Measurements from ENCODE around the gene RAB44. TPM values are rescaled to one million over a fixed set of nuclear protein-coding genes. Genes with fewer than 3 reads are reported as not detected.

RAB44 gene
- total and polyA plus RNA-seq, 2 donors (not counting 1 experiment from before 2014, with no cell fraction given), result 0.15 to 0.16 TPM

DNA sequence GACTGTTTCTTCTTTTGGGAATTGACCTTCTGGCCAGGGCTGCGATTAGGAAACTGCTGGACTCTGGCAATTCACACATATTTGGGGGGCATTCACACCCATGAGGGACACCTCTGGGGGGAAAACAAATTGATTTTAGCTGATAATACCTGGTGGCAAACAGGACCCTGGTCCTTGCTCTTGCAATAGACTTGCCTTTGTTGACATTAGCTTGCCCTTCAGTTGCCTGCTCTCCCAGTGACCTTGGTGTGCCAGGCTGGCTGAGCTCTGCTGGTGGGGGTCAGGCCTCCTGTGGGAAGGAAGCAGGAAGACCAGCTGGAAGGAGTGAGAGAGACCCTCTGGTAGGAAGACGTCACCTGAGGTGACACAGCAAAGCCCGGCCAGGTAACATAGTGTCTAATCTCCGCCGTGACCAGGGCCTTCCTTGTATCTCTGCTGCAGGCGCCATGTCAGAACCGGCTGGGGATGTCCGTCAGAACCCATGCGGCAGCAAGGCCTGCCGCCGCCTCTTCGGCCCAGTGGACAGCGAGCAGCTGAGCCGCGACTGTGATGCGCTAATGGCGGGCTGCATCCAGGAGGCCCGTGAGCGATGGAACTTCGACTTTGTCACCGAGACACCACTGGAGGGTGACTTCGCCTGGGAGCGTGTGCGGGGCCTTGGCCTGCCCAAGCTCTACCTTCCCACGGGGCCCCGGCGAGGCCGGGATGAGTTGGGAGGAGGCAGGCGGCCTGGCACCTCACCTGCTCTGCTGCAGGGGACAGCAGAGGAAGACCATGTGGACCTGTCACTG is 13.8 kb upstream of the RAB44 start:
- ChIA-PET POLR2A (interaction anchor here (0.5 to 2.4 kb wide), 4 partner anchors 8 to 87 kb away, joined by 3 to 12 read pairs (median 7); no protein-coding TSS in a partner anchor), CTCF (interaction anchor here (0.7 to 9.9 kb wide), 10 partner anchors 8 to 334 kb away, joined by 3 to 107 read pairs (median 15); partner anchors contain the start of gene RAB44)
- Histone ChIP-seq H3K4me2 (replicated peaks; ENCODE audit: low read depth, low read length, poor library complexity, severe bottlenecking) (peak overlapping the region; percentile 93), H3K4me3 (ENCODE audit: control extremely low read depth in 1 of 5, extremely low read depth in 1 of 5, insufficient read depth in 1 of 5, low read depth in 2 of 5, low read length in 4 of 5) (peak overlapping the region in 1 of 5 experiments; percentile 47), H2AFZ (ENCODE audit: insufficient read depth, low read depth, low read length, poor library complexity, severe bottlenecking) (no peak overlapping the region), H3K27ac (ENCODE audit: low read length in 2 of 2) (peak overlapping the region; percentile 97 to 100), H3K9ac (ENCODE audit: low read length) (peak overlapping the region; percentile 56), H4K20me1 (ENCODE audit: control insufficient read depth, insufficient read depth, low read length, poor library complexity, severe bottlenecking) (peaks cover 18% of the 10 kb centered on the region), H3K27me3 (replicated peaks in 1 of 4; ENCODE audit: control extremely low read depth in 1 of 4, control insufficient read depth in 3 of 4, insufficient read depth in 4 of 4, low read length in 3 of 4) (no peaks in the 10 kb centered on the region), H3K79me2 (ENCODE audit: control insufficient read depth, insufficient read depth, low read length) (peaks cover 54% of the 10 kb centered on the region), H3K36me3 (replicated peaks in 1 of 2; ENCODE audit: control extremely low read depth in 1 of 2, control insufficient read depth in 1 of 2, extremely low read depth in 1 of 2, insufficient read depth in 2 of 2, low read length in 1 of 2) (peaks cover 2 to 40% of the 10 kb centered on the region in 2 experiments), H3K4me1 (ENCODE audit: control insufficient read depth in 2 of 2, insufficient read depth in 2 of 2, low read length in 2 of 2) (peaks cover 77 to 84% of the 10 kb centered on the region in 2 donors), H3K9me3 (ENCODE audit: control extremely low read depth in 1 of 3, control insufficient read depth in 2 of 3, insufficient read depth in 1 of 3, low read length in 2 of 3) (no peaks in the 10 kb centered on the region)
- ATAC-seq (ENCODE audit: low read depth), result no peak
- DNase-seq, result peak; percentile 38
- Mint-ChIP-seq H3K27ac (peak overlapping the region; percentile 93), H3K9me3 (ENCODE audit: insufficient read depth) (no peaks in the 10 kb centered on the region), H3K4me3 (peak overlapping the region; percentile 84), H3K4me1 (peaks cover 75% of the 10 kb centered on the region), H3K27me3 (no peaks in the 10 kb centered on the region)
- TF ChIP-seq, protein P1, sequence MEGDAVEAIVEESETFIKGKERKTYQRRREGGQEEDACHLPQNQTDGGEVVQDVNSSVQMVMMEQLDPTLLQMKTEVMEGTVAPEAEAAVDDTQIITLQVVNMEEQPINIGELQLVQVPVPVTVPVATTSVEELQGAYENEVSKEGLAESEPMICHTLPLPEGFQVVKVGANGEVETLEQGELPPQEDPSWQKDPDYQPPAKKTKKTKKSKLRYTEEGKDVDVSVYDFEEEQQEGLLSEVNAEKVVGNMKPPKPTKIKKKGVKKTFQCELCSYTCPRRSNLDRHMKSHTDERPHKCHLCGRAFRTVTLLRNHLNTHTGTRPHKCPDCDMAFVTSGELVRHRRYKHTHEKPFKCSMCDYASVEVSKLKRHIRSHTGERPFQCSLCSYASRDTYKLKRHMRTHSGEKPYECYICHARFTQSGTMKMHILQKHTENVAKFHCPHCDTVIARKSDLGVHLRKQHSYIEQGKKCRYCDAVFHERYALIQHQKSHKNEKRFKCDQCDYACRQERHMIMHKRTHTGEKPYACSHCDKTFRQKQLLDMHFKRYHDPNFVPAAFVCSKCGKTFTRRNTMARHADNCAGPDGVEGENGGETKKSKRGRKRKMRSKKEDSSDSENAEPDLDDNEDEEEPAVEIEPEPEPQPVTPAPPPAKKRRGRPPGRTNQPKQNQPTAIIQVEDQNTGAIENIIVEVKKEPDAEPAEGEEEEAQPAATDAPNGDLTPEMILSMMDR (IDR thresholded peaks at IDR 0.05), result no peak
- no peak for TF ChIP-seq EZH2 (IDR thresholded peaks at IDR 0.05; ENCODE audit: borderline replicate concordance, insufficient read depth, low read depth, low read length, poor library complexity, severe bottlenecking)
- WGBS (ENCODE audit: insufficient coverage), result 97% methylated on average over 29 of the region's 29 CpGs
- intact Hi-C loops (cut with micrococcal nuclease), result loop anchor here (1.0 to 10.0 kb wide), 6 partner anchors 8 to 491 kb away; partner anchors contain the start of genes BRPF3, C6orf89 and PIM1

DNA sequence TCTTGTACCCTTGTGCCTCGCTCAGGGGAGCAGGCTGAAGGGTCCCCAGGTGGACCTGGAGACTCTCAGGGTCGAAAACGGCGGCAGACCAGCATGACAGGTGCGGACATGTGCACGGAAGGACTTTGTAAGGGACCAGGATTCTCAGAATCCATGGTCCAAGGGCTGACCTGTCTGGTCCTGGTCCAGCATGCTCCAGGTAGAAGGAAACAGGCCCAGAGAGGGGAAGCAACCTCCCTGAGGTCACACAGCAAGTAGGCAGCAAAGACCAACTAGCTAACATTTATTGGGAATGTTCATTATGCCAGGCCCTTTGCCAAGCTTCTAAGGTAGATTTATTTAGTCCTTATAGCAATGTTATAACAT is 13.2 kb upstream of the RAB44 start:
- Histone ChIP-seq H3K9me3 (ENCODE audit: control extremely low read depth in 1 of 3, control insufficient read depth in 2 of 3, insufficient read depth in 1 of 3, low read length in 2 of 3) (no peaks in the 10 kb centered on the region), H3K4me3 (ENCODE audit: control extremely low read depth in 1 of 5, extremely low read depth in 1 of 5, insufficient read depth in 1 of 5, low read depth in 2 of 5, low read length in 4 of 5) (no peak overlapping the region), H3K27me3 (replicated peaks in 1 of 4; ENCODE audit: control extremely low read depth in 1 of 4, control insufficient read depth in 3 of 4, insufficient read depth in 4 of 4, low read length in 3 of 4) (no peaks in the 10 kb centered on the region), H3K79me2 (ENCODE audit: control insufficient read depth, insufficient read depth, low read length) (peaks cover 54% of the 10 kb centered on the region), H3K9ac (ENCODE audit: low read length) (no peak overlapping the region), H4K20me1 (ENCODE audit: control insufficient read depth, insufficient read depth, low read length, poor library complexity, severe bottlenecking) (peaks cover 12% of the 10 kb centered on the region), H3K27ac (ENCODE audit: low read length in 2 of 2) (peak overlapping the region; percentile 97 to 100), H2AFZ (ENCODE audit: insufficient read depth, low read depth, low read length, poor library complexity, severe bottlenecking) (no peak overlapping the region), H3K4me1 (ENCODE audit: control insufficient read depth in 2 of 2, insufficient read depth in 2 of 2, low read length in 2 of 2) (peaks cover 80 to 81% of the 10 kb centered on the region in 2 donors), H3K4me2 (replicated peaks; ENCODE audit: low read depth, low read length, poor library complexity, severe bottlenecking) (peak overlapping the region; percentile 93), H3K36me3 (replicated peaks in 1 of 2; ENCODE audit: control extremely low read depth in 1 of 2, control insufficient read depth in 1 of 2, extremely low read depth in 1 of 2, insufficient read depth in 2 of 2, low read length in 1 of 2) (peaks cover 2 to 40% of the 10 kb centered on the region in 2 experiments)
- DNase-seq, result no peak
- H3K9me3 Mint-ChIP-seq (ENCODE audit: insufficient read depth), result no peaks in the 10 kb centered on the region
- TF ChIP-seq EZH2 (IDR thresholded peaks at IDR 0.05; ENCODE audit: borderline replicate concordance, insufficient read depth, low read depth, low read length, poor library complexity, severe bottlenecking), result no peak
- TF ChIP-seq, protein P1 (IDR thresholded peaks at IDR 0.05), result no peak
- H3K27me3 Mint-ChIP-seq, result no peaks in the 10 kb centered on the region
- peak overlapping the region; percentile 93 for H3K27ac Mint-ChIP-seq
- ChIA-PET CTCF (interaction anchor here (1.2 to 9.9 kb wide), 4 partner anchors 13 to 74 kb away, joined by 4 to 107 read pairs (median 68); partner anchors contain the start of gene RAB44), POLR2A (no interaction called here)
- WGBS (ENCODE audit: insufficient coverage), result 95% methylated on average over 6 of the region's 6 CpGs
- H3K4me3 Mint-ChIP-seq, result no peak overlapping the region
- ATAC-seq (ENCODE audit: low read depth), result no peak
- intact Hi-C loops (cut with micrococcal nuclease), result loop anchor here (5.0 to 10.0 kb wide), 4 partner anchors 38 to 490 kb away; partner anchors contain the start of genes BRPF3, C6orf89 and PIM1
- peaks cover 78% of the 10 kb centered on the region for H3K4me1 Mint-ChIP-seq
